HG03066 (cell line): ENCODE measurements around the gene RNF38.
"Not testable (repeated sequence)": the region's sequence is repeated elsewhere in the genome, so short reads cannot be mapped to it uniquely, and the experiment has no call there.

Experiments used
- ATAC-seq: cut with Tn5 transposase; IDR thresholded peaks from one replicate; pipeline ENCODE4 v1.9.1; 2021; ENCODE audit warnings: low read depth; ENCODE audit not compliant: unreplicated experiment

Gene RNF38

GRCh38 chr9:36399980-36400331, at the start of gene RNF38:
Gene RNF38, minus strand, starts transcription at chr9:36400269. Its CDS starts 161 bp downstream, at chr9:36400108.
- no peak for ATAC-seq

GRCh38 chr9:36448555-36448954, 48.5 kb upstream of the RNF38 start:
- not testable (repeated sequence) for ATAC-seq

- no peak for ATAC-seq
Observed at GRCh38 chr9:36448017-36448416, 47.9 kb upstream of the RNF38 start.

GRCh38 chr9:36446678-36447077, 46.6 kb upstream of the RNF38 start:
- not testable (repeated sequence) for ATAC-seq

GRCh38 chr9:36445800-36446361, 45.8 kb upstream of the RNF38 start:
- ATAC-seq = no peak

GRCh38 chr9:36444203-36444602, 44.1 kb upstream of the RNF38 start:
- ATAC-seq = no peak

GRCh38 chr9:36443581-36443980, 43.5 kb upstream of the RNF38 start:
- no peak for ATAC-seq

GRCh38 chr9:36442710-36443109, 42.6 kb upstream of the RNF38 start:
- no peak for ATAC-seq

GRCh38 chr9:36441966-36442365, 41.9 kb upstream of the RNF38 start:
- ATAC-seq = no peak

GRCh38 chr9:36438536-36439236, 38.6 kb upstream of the RNF38 start:
- no peak for ATAC-seq

GRCh38 chr9:36437790-36438189, 37.7 kb upstream of the RNF38 start:
- ATAC-seq = no peak

GRCh38 chr9:36436909-36437308, 36.8 kb upstream of the RNF38 start:
- ATAC-seq = no peak

GRCh38 chr9:36433386-36433785, 33.3 kb upstream of the RNF38 start:
- ATAC-seq = no peak

GRCh38 chr9:36431078-36431477, 31.0 kb upstream of the RNF38 start:
- no peak for ATAC-seq

GRCh38 chr9:36426945-36427344, 26.9 kb upstream of the RNF38 start:
- no peak for ATAC-seq

GRCh38 chr9:36426348-36426747, 26.3 kb upstream of the RNF38 start:
- no peak for ATAC-seq

GRCh38 chr9:36424289-36425055, 24.4 kb upstream of the RNF38 start:
- ATAC-seq = no peak

- no peak for ATAC-seq
Observed at GRCh38 chr9:36423206-36423605, 23.1 kb upstream of the RNF38 start.

GRCh38 chr9:36416890-36417289, 16.8 kb upstream of the RNF38 start:
- no peak for ATAC-seq

GRCh38 chr9:36415822-36416525, 15.9 kb upstream of the RNF38 start:
- no peak for ATAC-seq

GRCh38 chr9:36411410-36411809, 11.3 kb upstream of the RNF38 start:
- not testable (repeated sequence) for ATAC-seq
